ENCODE measurements around the gene ANKRD66.
"Not testable (repeated sequence)": the region's sequence is repeated elsewhere in the genome, so short reads cannot be mapped to it uniquely, and the experiment has no call there.

The ANKRD66 gene

DNA sequence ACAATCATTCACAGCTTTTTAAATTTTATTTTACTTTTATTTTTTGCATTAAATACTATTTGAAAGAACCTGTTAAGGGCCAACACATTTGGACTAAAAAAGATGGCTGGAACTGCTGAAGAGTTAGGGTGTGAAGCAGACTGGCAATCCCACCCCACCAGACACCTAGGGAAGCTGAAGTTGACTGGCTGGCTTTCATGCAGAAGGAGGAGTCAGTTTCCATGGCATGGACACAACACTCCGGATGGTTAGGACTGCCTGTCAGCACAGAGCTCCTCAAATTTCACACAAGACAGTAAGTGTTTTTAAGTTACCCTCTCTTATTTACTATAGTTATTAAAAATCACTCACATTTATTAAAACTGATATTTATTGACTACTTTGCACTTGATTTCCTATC lies at the start of gene ANKRD66:
TSS of gene ANKRD66 (plus strand) at position 238 of the 400 bp plus-strand sequence. CDS start 5,016 bp downstream, outside the sequence.
- no peak for DNase-seq

DNA sequence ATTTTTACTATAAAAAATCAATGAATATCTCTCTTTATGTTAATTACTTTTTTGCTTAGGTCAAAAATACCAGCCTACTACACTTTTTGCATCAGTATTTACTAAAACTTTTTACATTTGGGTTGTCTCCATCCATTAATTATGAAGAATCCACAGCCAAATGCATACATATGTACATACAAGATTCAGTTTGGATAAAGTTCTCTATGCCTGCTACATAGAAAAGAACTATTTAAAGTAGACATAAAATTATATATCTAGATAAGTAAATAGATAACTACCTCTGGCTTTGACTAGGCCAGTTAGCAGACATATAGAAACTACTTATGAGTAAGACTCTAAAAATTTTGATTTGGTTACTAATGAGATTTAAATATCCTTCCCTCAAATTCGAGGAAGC lies 46.8 kb upstream of the ANKRD66 start:
- DNase-seq = no peak

DNA sequence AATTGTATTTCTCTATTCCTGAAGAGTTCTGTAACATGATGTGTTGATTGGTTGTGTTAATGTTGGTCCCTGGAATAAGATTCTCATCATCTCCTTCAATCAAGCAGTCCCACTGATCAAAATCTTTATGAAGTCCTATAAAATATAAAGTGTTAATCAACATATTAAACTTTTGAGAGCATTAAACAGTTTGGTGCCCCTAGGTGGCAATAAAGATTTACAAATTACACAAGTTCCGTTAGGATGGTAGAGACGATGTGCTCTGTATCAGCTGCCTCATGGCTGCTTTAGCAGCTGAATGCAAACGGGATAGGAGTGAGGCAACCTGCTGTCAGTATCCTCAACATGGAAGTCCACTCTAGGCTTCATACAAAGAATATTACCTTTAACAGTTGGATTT lies 42.2 kb upstream of the ANKRD66 start:
- peak; percentile 31 for DNase-seq

DNA sequence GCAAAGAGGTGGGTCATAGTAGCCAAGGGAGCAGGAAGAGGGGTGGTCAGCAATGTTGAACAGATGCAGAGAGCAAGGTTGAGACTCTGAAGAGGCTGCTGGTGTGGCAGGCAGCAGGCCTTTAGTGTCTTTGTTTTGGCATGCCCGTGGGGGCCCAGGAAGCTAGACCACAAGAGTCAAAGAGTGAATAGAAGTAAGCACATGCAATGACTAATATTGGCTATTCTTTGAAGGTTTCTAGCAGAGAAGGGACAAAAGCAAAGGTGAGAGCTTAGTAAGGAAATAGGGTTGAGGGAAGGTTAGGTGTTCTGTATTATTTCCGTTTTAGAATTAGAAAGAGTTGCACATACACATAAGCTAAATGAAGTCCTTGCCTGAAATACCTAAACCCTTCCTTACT lies 40.3 kb upstream of the ANKRD66 start:
- no peak for DNase-seq

- no peak for DNase-seq
These were observed 35.2 kb upstream of the ANKRD66 start for GRCh38 chr6:46711491-46711890.

DNA sequence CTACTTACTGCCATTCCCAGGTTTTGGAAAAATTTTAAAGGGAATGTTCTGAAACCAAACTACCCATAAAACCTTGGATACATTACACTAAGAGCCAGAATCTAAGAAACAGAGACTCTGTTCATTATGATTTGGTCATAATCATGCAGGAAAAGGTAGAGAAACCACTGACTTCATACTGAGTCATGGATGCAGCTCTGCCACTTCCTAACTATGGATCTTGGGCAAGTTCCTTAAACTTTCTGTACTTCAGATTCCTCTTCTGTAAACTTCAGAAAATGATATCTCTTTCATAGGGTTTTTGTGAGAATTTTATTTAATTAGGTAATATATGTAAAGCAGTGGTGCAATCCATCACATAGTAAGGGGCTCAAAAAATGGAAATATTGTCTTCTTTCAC lies 31.6 kb upstream of the ANKRD66 start:
- DNase-seq = no peak

GRCh38 chr6:46719099-46719498 lies 27.6 kb upstream of the ANKRD66 start:
- DNase-seq = no peak

- DNase-seq = no peak
These were observed 26.3 kb upstream of the ANKRD66 start for GRCh38 chr6:46720401-46720800.

DNA sequence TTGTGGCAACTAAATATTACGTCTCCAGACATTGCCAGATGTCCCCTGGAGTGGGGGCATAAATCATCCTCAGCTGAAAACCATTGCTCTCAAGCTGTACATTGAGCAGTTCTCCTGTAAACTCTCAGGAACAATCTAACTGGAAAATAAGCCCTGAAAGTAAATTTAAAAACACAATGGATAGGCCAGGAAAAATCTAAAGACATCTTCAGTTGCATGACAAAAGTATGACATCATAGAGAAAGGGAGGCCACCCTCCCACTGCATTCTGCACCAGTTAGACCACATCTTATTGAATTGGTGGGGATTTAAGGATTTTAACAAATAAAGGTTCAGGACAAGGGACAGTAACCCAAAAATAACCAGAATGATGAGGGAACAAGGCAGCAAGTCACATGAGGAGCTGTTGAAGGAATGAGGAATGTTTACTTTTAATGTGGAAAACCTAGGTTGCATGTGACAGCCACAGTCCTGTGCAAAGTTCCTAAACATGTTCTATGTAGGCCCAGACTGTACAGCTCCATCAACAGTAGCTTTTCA lies 16.9 kb upstream of the ANKRD66 start:
- DNase-seq = no peak

- DNase-seq = no peak
These were observed 15.7 kb upstream of the ANKRD66 start for GRCh38 chr6:46730921-46731461.

DNA sequence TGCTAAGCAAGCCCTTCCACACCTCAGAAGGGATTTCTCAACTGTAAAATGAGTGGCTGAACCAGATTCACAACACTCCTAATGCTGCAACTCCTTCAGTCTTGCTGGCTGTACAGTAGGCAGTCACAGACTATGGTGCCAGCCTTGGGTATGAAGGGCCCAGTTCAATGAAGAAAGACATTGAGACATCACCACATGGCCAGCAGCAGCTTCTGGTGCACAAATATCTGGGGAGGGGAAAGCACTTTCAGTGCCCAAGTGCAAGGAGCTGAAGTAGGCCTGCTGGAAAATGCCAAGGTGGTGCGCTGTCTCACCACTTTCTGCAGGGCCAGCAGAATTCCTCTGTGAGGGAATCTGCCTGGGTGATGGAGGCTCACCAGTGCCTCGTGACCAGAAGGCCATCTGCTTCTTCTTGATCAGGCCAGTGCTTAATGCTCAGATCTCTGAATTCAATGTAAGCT lies 13.4 kb upstream of the ANKRD66 start:
- DNase-seq = no peak

DNA sequence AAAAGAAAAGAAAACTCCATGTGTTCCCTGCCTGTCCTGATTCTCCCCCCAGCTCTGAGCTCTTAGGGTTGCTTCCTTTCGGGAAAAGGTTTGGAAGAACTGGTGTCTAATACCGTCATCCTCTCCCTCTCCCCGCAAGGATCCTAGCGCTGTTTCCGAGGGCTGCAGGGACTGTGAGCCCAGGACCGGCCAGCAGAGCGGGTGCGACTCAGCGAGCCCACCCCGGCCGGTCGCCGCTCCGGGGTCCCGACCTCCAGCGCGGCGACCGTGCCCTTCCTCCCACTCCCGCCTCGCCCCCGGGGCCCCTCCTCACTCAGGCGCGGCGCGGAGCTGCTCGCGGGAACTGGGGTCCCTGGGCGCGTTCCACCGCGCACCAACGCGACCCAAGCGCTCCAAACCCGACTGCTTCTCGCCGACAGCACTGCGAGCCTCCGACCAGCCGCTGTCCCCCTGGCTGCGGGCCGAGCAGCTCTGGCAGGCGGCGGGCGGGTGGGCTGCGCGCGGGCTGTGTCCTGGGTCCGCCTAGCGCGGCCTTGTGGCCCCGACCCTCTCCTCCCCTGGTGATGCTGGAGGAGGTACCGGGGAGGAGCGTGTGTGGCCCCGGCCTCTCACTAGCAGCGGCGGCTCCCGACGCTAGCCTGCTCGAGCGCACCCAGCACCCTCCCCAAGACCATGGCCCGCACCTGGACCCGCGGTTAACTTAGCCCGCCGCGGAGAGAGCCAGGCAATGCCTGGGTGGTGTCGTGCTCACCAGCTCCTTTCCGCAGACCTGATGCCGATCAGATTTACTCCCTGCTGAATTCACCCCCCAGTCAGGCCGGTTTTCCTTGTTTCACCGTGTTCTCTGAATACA lies 11.6 kb upstream of the ANKRD66 start, which contains the start of gene PLA2G7:
TSS of gene PLA2G7 (minus strand) at position 509 of the 853 bp plus-strand sequence. CDS start 12,484 bp downstream, outside the sequence.
- DNase-seq = peak; percentile 13

DNA sequence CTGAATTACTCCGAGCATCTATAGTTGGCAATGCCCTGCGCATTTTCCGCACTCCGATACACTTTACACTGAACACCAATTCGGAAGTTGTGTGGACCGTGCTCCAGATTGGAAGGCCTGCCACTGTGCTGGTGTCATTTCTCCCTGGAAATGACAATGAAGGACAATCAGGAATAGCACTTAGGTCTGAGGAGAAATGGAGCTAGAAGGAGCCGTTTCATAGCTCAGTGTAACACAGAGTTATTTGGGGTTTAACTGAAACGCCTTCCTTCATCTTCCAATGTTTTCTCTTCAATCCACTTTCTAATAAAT lies 11.1 kb upstream of the ANKRD66 start:
- no peak for DNase-seq

- DNase-seq = no peak
These were observed 9.8 kb upstream of the ANKRD66 start for GRCh38 chr6:46736906-46737305.

DNA sequence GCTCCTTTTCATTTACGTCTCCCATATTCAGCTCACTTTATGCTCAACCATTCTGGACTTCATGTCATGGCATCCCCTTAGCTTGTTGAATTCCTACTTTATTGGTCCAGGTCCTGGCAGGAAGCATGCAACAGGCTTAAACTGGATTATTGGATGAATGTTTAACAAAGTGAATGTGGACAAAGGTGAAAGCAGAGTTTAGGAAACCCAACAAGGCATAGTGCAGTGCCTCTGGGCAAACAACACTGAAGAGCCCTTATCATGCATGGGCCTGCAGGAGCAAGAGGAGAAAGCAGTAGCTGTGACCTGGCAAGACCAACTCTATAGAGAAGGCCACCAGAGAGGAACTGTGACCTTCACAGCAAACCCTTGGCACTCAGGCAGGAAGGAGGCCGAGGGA lies 5.3 kb upstream of the ANKRD66 start:
- DNase-seq = no peak

DNA sequence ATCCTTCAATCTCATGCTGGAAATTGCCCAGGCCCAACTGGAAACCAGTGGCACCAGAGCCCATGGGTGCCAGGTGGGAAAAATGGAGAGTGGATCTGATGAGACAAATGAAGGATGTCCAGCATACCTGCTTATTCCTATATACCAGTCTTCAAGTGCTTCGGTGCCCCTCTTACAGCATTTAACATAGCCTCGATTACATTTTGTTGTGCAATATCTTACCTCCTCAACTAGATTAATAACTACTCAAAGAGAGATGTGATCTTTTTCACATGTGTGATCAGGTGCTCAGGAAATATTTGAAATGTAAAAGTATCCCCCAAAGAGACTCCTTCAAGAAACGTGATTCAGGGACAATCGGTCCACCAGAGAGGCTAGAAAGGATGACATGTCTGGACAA lies 4.8 kb upstream of the ANKRD66 start:
- no peak for DNase-seq

GRCh38 chr6:46743425-46744158 lies 3.1 kb upstream of the ANKRD66 start:
- no peak for DNase-seq

- DNase-seq = not testable (repeated sequence)
These were observed 2.5 kb upstream of the ANKRD66 start for GRCh38 chr6:46744159-46744725.

DNA sequence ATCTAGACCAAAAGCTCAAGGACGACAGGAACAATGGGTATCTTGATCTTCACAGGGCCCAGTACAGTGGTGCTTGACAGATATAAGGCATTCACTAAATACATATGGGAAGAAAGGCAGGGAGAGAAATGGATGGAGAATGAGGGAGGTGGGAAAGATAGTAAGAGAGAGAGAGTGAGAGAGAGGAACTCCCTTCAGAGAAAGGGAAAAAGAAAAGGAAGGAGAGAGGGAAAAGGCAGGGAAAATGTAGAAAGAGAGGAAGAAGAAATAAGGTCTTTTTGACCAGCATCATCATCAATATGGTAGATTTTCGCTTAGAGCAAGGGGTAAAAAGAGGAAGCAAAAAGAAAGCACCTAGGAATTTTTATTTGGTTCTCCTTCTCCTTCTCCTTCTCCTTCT lies 760 bp upstream of the ANKRD66 start:
- DNase-seq = no peak

GRCh38 chr6:46748940-46749503 lies 2.3 kb downstream of the ANKRD66 start:
- DNase-seq = no peak

- DNase-seq = no peak
These were observed 3.0 kb downstream of the ANKRD66 start for GRCh38 chr6:46749731-46750130.

- DNase-seq = no peak
These were observed 4.9 kb downstream of the ANKRD66 start for GRCh38 chr6:46751658-46752057.

DNA sequence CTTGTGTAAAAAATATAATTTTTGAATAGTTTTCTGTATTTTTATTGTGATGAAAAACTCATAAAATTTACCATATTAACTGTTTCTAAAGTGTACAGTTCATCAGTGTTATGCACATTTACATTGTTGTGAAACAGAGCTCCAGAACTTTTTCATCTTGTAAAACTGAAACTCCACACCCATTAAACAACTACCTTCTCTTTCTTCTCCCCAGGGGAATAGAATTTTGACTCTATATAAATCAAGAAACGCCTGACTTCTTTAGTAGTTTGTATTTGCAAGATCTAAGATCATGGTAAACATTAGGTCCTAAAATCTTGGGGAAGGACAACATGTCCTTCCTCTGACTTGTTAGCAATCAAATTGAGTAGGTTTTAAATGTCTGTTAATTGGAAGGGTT lies 9.1 kb downstream of the ANKRD66 start:
- DNase-seq = no peak

All from NCI-H526 treated with DMSO at 0.1 percent for 48 hours (cell line).